ENCODE measurements around the gene GNGT2. TPM values are rescaled to one million over a fixed set of nuclear protein-coding genes. Genes with fewer than 3 reads are reported as not detected.

Gene GNGT2
- total and polyA plus RNA-seq, 4 experiments from 2014 or later, result 2.9 to 8.2 (median 5.1) TPM

DNA sequence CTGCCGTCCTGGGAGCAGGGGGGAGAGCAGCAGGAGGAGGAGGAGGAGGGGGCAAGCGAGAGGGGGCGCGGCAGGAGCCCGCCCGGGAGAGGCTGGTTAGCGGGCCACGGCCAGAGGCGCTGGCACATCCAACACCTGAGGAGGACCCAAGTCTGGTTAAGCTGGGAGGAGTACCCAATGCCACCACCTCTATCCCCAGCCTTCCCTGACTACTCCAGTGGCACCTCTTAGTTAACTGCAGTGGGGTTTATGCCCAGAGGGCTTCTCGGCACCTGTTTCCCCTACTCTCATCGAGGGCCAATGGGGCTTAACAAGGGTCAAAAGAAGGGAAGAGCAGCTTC, 14.6 kb upstream of the GNGT2 start:
- no peak for DNase-seq
- ChIA-PET CTCF (ENCODE audit: partially characterized antibody) (interaction anchor here (0.9 to 13.8 kb wide), 11 partner anchors 9 to 143 kb away, joined by 3 to 315 read pairs (median 4); no protein-coding TSS in a partner anchor), POLR2A (ENCODE audit: partially characterized antibody) (interaction anchor here (0.9 to 4.8 kb wide), 5 partner anchors 14 to 1576 kb away, joined by 3 to 82 read pairs (median 10); partner anchors contain the start of genes ABI3 and GNGT2)
- H3K4me1 ChIP-seq (ENCODE audit: insufficient read depth, low read length), result peaks cover 36% of the 10 kb centered on the region
- peak overlapping the region in 1 of 2 donors; percentile 50 for H3K4me3 ChIP-seq (ENCODE audit: low read length in 2 of 2)
- peaks cover 9% of the 10 kb centered on the region for H3K27me3 ChIP-seq (ENCODE audit: insufficient read depth, low read length)
- H3K27ac ChIP-seq (ENCODE audit: low read depth, low read length), result no peak overlapping the region
- H3K36me3 ChIP-seq (ENCODE audit: insufficient read depth, low read length), result no peaks in the 10 kb centered on the region
- intact Hi-C loops (cut with micrococcal nuclease), result loop anchor here (5.0 kb wide), 1 partner anchor 172 kb away; no protein-coding TSS in a partner anchor
- peaks cover 7 to 10% of the 10 kb centered on the region in 2 donors for H3K36me3 Mint-ChIP-seq
- H3K9me3 Mint-ChIP-seq, result no peaks in the 10 kb centered on the region
- no peaks in the 10 kb centered on the region for H3K9me3 ChIP-seq (ENCODE audit: control insufficient read depth in 1 of 2, low read length in 2 of 2)
- H3K4me1 Mint-ChIP-seq, result peaks cover 15 to 45% (median 24%) of the 10 kb centered on the region in 4 donors
- H3K27me3 Mint-ChIP-seq, result peaks cover 9 to 10% of the 10 kb centered on the region in 2 donors
- H3K4me3 Mint-ChIP-seq, result peak overlapping the region; percentile 35 to 88 (median 83)
- peak overlapping the region in 3 of 7 donors; percentile 18 to 43 (median 36) for H3K27ac Mint-ChIP-seq

DNA sequence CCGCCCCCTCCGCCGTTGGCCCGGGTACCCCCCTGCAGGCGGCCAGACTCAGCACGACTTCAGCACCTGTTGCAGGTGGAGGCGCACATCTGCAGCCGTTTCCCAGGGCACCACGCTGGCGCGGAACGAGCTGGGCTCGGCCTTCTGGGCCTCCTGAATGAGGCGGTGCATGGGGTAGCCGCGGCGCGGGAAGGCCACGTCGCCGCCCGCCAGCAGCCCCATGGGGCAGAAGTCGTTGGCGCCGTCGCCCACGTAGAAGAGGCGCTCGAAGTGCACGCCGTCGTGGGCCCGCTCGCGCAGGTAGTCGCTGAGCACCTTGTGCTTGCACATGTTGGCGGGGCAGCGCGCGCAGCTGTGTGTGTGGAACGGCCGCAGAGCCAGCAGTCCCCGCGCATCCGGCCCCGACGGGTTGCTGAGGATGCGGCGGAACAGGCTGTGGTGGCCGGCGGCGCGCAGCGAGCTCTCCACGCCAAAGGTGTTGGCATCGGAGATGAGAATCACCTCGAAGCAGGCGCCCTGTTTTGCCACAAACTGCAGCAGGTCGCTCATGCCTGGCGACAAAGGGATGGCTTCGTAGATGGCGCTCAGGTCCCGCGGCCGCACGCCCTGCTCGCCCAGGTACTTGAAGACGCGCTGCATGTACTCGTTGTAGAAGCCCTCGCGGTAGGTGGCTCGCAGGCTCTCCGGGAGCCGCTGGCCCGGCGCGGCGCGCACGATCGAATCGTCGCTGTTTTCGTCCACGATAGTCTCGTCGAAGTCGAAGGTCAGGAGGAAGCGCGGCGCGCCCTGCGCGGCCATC, 14.0 kb upstream of the GNGT2 start:
- Mint-ChIP-seq H3K27ac (peak overlapping the region in 4 of 7 donors; percentile 18 to 57 (median 40)), H3K4me3 (peak overlapping the region; percentile 75 to 89 (median 83)), H3K27me3 (peaks cover 7 to 9% of the 10 kb centered on the region in 2 donors), H3K4me1 (peaks cover 15 to 44% (median 22%) of the 10 kb centered on the region in 4 donors), H3K36me3 (peaks cover 7 to 10% of the 10 kb centered on the region in 2 donors), H3K9me3 (no peaks in the 10 kb centered on the region)
- H3K9me3 ChIP-seq (ENCODE audit: control insufficient read depth in 1 of 2, low read length in 2 of 2), result no peaks in the 10 kb centered on the region
- ChIA-PET CTCF (ENCODE audit: partially characterized antibody) (interaction anchor here (0.6 to 13.8 kb wide), 14 partner anchors 9 to 144 kb away, joined by 3 to 315 read pairs (median 4); no protein-coding TSS in a partner anchor), POLR2A (ENCODE audit: partially characterized antibody) (interaction anchor here (0.9 to 4.8 kb wide), 6 partner anchors 14 to 1575 kb away, joined by 3 to 82 read pairs (median 8); partner anchors contain the start of genes ABI3 and GNGT2)
- peak; percentile 57 to 67 (median 61) for DNase-seq
- no peak overlapping the region for H3K27ac ChIP-seq (ENCODE audit: low read depth, low read length)
- H3K27me3 ChIP-seq (ENCODE audit: insufficient read depth, low read length), result peaks cover 5% of the 10 kb centered on the region
- no peaks in the 10 kb centered on the region for H3K36me3 ChIP-seq (ENCODE audit: insufficient read depth, low read length)
- peaks cover 38% of the 10 kb centered on the region for H3K4me1 ChIP-seq (ENCODE audit: insufficient read depth, low read length)
- intact Hi-C loops (cut with micrococcal nuclease), result loop anchor here (5.0 kb wide), 1 partner anchor 173 kb away; no protein-coding TSS in a partner anchor
- peak overlapping the region in 1 of 2 donors; percentile 50 for H3K4me3 ChIP-seq (ENCODE audit: low read length in 2 of 2)

DNA sequence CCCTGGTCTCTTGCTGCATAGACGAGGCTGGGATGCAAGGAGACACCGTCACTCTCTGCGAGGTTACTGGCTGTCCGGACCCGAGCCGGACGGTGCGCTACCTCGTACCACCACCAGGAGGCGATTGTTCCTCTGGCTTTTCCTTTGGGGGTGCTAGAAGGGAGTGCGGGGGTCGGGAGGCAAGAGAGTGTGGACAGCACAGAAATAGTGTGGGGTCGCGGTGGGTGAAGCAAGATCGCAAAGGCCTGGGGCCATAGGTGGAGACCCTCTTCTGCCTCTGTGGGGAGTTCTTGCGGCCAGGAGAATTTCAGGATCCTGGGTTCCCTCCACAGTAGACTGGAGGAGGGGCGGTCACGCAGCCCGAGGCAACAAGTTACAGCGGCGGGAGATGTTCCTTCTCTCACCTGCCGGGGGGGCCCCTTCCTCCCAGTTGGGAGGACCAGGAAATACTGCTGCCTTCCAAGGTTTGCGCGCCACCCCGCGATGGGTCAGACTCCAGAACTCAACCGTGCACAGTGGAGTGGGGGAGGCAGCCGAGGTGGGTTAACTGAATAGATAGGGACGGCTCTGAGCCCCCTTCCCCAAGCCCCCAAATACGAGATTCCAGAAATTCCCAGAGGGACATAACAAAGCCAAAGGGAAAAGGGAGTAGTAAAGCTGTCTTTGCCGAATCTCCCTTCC, 13.3 kb upstream of the GNGT2 start:
- peak; percentile 42 to 55 (median 51) for DNase-seq
- H3K27ac ChIP-seq (ENCODE audit: low read depth, low read length), result no peak overlapping the region
- Mint-ChIP-seq H3K4me1 (peaks cover 19 to 50% (median 29%) of the 10 kb centered on the region in 4 donors), H3K4me3 (peak overlapping the region; percentile 75 to 89 (median 83)), H3K27me3 (peaks cover 3 to 7% of the 10 kb centered on the region in 2 donors), H3K36me3 (peaks cover 7 to 10% of the 10 kb centered on the region in 2 donors), H3K27ac (peak overlapping the region in 5 of 7 donors; percentile 38 to 80 (median 57)), H3K9me3 (no peaks in the 10 kb centered on the region)
- peak overlapping the region in 1 of 2 donors; percentile 50 for H3K4me3 ChIP-seq (ENCODE audit: low read length in 2 of 2)
- H3K9me3 ChIP-seq (ENCODE audit: control insufficient read depth in 1 of 2, low read length in 2 of 2), result no peaks in the 10 kb centered on the region
- ChIA-PET POLR2A (ENCODE audit: partially characterized antibody) (interaction anchor here (1.1 to 4.8 kb wide), 5 partner anchors 13 to 43 kb away, joined by 3 to 82 read pairs (median 10); partner anchors contain the start of genes ABI3 and GNGT2), CTCF (ENCODE audit: partially characterized antibody) (interaction anchor here (0.7 to 13.8 kb wide), 13 partner anchors 8 to 145 kb away, joined by 3 to 315 read pairs (median 5); no protein-coding TSS in a partner anchor)
- intact Hi-C loops (cut with micrococcal nuclease), result loop anchor here (5.0 kb wide), 1 partner anchor 174 kb away; no protein-coding TSS in a partner anchor
- H3K36me3 ChIP-seq (ENCODE audit: insufficient read depth, low read length), result no peaks in the 10 kb centered on the region
- H3K4me1 ChIP-seq (ENCODE audit: insufficient read depth, low read length), result peaks cover 45% of the 10 kb centered on the region
- H3K27me3 ChIP-seq (ENCODE audit: insufficient read depth, low read length), result no peaks in the 10 kb centered on the region

DNA sequence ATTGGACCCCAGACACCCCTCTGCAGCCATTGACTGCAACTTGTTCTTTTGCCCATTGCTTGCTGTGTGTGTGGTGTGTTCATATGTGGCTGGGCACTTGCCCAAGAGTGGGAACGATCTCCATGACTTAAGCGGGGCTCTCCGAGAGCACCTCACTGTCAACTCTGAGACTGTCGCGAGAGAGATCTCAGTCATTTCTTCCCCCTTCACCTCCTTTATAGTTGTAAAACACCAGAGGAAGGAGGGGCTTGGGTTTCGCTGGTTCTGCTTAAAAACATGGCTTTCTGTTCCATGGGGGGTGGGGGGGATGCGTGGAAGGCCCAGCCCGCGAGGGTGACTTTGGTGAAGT, 12.8 kb upstream of the GNGT2 start:
- Mint-ChIP-seq H3K27ac (peak overlapping the region in 4 of 7 donors; percentile 38 to 79 (median 55)), H3K9me3 (peaks cover 0 to under 1% (median 0%) of the 10 kb centered on the region in 8 donors), H3K4me3 (peak overlapping the region; percentile 75 to 89 (median 83)), H3K4me1 (peaks cover 23 to 55% (median 33%) of the 10 kb centered on the region in 4 donors), H3K27me3 (peaks cover 3 to 7% of the 10 kb centered on the region in 2 donors), H3K36me3 (peaks cover 9 to 12% of the 10 kb centered on the region in 2 donors)
- Histone ChIP-seq H3K4me1 (ENCODE audit: insufficient read depth, low read length) (peaks cover 51% of the 10 kb centered on the region), H3K27ac (ENCODE audit: low read depth, low read length) (no peak overlapping the region), H3K4me3 (ENCODE audit: low read length in 2 of 2) (no peak overlapping the region), H3K9me3 (ENCODE audit: control insufficient read depth in 1 of 2, low read length in 2 of 2) (no peaks in the 10 kb centered on the region), H3K36me3 (ENCODE audit: insufficient read depth, low read length) (no peaks in the 10 kb centered on the region), H3K27me3 (ENCODE audit: insufficient read depth, low read length) (no peaks in the 10 kb centered on the region)
- intact Hi-C loops (cut with micrococcal nuclease), result loop anchor here (5.0 kb wide), 1 partner anchor 174 kb away; no protein-coding TSS in a partner anchor
- CTCF ChIA-PET (ENCODE audit: partially characterized antibody), result interaction anchor here (1.1 to 2.6 kb wide), 9 partner anchors 10 to 45 kb away, joined by 4 to 35 read pairs (median 6); no protein-coding TSS in a partner anchor
- DNase-seq, result no peak
- POLR2A ChIA-PET (ENCODE audit: partially characterized antibody), result interaction anchor here (0.8 to 2.7 kb wide), 2 partner anchors 14 to 30 kb away, joined by 3 to 24 read pairs; no protein-coding TSS in a partner anchor

DNA sequence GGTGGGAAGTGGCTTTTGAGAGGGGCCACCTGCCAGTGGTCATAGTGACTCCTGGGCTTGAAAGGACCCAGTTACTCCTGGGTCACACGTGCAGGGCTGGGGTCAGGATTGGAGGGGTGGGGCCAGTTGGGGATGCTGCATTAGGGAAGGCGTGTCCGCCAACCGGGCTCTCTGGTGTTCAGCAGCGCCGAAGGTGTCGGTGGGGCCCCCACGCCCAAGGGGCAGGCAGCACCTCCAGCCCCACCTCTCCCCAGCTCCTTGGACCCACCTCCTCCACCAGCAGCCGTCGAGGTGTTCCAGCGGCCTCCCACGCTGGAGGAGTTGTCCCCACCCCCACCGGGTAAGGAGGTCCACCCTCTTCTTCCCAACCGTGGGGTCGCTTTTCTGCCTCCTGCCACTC, 9.6 kb upstream of the GNGT2 start:
- peaks cover 42 to 74% (median 51%) of the 10 kb centered on the region in 4 donors for H3K4me1 Mint-ChIP-seq

More for the DNA sequence above, 9.6 kb upstream of the GNGT2 start:
- Histone ChIP-seq H3K9me3 (ENCODE audit: control insufficient read depth in 1 of 2, low read length in 2 of 2) (no peaks in the 10 kb centered on the region), H3K4me3 (ENCODE audit: low read length in 2 of 2) (no peak overlapping the region), H3K27me3 (ENCODE audit: insufficient read depth, low read length) (no peaks in the 10 kb centered on the region), H3K4me1 (ENCODE audit: insufficient read depth, low read length) (peaks cover 78% of the 10 kb centered on the region), H3K36me3 (ENCODE audit: insufficient read depth, low read length) (no peaks in the 10 kb centered on the region), H3K27ac (ENCODE audit: low read depth, low read length) (peak overlapping the region; percentile 34)
- DNase-seq, result no peak
- intact Hi-C loops (cut with micrococcal nuclease), result loop anchor here (5.0 kb wide), 1 partner anchor 177 kb away; no protein-coding TSS in a partner anchor
- H3K27me3 Mint-ChIP-seq, result peaks cover 2 to 3% of the 10 kb centered on the region in 2 donors
- ChIA-PET CTCF (ENCODE audit: partially characterized antibody) (no interaction called here), POLR2A (ENCODE audit: partially characterized antibody) (interaction anchor here (2.5 to 12.1 kb wide), 2 partner anchors 11 to 26 kb away, joined by 23 to 169 read pairs; no protein-coding TSS in a partner anchor)
- peak overlapping the region in 1 of 8 donors; percentile 54 for H3K4me3 Mint-ChIP-seq
- H3K36me3 Mint-ChIP-seq, result peaks cover 13 to 19% of the 10 kb centered on the region in 2 donors
- H3K9me3 Mint-ChIP-seq, result peaks cover 0 to 2% (median 0%) of the 10 kb centered on the region in 8 donors
- H3K27ac Mint-ChIP-seq, result no peak overlapping the region
